Stimulated activated naive CD4-positive, alpha-beta T cell treated with Interleukin-2 at 50 U/mL for 16 hours (primary cell): ENCODE data around the gene OR6Q1.

Experiments
- DNase-seq: peaks from one replicate; lab custom pipeline; 2025; lab: John Stamatoyannopoulos, UW

OR6Q1 gene

GRCh38 chr11:58058276-58059006, 27.7 kb downstream of the OR6Q1 start:
- no peak for DNase-seq

DNA sequence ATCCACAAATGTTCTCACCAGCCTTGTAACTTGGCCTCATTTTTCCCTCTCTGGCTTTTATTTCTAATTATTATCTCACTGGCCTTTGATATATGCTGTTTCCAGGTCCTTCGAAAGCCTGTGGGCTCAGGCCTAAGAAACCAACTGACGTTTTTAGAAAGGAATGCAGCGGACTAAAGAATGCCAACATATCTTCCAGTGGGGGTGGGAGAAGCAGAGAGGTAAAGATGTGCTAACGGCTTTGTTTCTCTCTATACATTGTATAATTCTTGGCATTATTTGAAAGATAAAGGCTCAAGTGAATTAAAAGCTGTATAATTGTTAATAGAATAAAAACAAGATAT, 28.2 kb downstream of the OR6Q1 start:
- DNase-seq: no peak

DNA sequence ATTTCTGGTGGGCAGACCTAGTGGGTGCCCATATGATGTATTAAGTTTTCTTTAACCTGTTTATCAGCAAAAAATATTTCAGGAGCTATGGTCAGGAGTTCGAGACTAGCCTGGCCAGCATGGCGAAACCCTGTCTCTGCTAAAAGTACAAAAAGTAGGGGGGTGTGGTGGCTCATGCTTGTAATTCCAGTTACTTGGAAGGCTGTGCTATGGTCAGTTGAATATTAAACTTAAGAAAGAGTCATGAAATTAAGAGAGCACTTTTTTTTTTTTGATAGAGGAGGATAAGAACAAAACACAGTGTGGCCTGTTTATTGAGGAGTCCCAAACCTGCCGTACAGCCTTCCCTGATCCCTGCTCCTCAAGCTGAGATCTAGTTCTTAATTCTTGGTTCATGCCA, 29.8 kb downstream of the OR6Q1 start:
- DNase-seq: no peak

DNA sequence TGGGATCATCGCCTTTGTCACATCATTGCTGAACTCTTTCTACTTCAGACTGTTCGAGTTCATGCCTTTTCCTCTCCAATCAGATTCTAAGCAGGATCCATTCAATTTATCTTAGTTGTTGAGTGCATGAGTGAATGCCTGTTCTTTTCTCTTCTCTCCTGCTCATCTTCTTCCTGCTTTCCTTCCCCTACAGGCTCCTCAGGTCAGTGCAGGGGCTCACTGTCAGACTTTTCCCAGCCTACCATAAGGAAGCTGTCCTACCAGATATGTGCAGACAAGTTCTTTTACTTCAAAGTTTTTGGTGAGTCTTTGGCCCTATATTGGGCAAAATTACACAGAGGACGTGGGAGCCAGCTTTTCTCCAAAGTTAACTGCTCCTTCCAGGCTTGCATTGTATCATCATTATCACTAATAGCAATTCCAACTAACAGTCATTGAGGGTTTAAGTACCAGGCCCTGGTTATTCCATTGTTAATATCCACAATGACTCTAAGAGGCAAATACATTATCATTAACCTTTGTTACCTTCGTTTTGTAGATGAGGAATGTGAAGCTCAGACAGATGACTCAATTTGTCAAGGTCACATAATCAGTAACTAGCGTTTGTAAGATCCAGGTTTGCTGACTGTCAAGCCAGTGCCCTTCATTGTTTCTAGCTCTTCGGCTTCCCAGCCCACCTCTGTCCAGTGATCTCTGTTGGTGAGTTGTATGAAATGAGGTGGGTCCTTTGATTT, 30.4 kb downstream of the OR6Q1 start:
- no peak for DNase-seq

GRCh38 chr11:58061813-58062212, 31.1 kb downstream of the OR6Q1 start:
- DNase-seq: no peak

GRCh38 chr11:58067685-58068084, 36.9 kb downstream of the OR6Q1 start:
- DNase-seq: no peak

DNA sequence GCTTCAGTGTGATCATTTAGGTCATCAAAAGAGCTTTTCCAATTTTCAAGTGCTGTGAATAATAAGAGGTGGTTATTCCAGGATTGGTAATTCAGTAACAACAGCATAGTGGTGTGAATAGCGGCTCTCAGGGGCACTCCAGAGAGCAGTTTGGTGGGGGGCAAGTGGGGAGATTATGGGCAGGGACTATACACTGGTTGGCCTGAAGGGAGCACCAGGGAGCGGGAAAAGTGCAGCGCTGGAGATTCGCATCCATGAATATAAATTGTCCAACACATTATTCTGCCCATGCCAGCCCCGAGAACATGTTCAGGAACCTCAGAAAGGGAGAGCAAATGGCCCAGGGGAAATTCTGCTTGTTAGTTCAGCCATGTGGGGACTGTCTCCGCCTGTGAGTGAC, 37.9 kb downstream of the OR6Q1 start:
- DNase-seq: no peak

GRCh38 chr11:58070585-58070984, 39.8 kb downstream of the OR6Q1 start:
- no peak for DNase-seq

- no peak for DNase-seq
These were observed 45.0 kb downstream of the OR6Q1 start for GRCh38 chr11:58075781-58076180.
